Endothelial cell of umbilical vein (primary cell): Measurements from ENCODE around the gene UPB1.

Source experiments
- CTCF ChIP-seq, 2 donors: IDR thresholded peaks; 1 replicate in 1 of 2; 2 replicates in 1 of 2; pipeline ENCODE4 v1.5.1; 2011; ENCODE audit warnings: low read length in 2 of 2, mild to moderate bottlenecking in 2 of 2, moderate library complexity in 2 of 2, control low read depth in 1 of 2, inconsistent platforms in 1 of 2, low read depth in 1 of 2; ENCODE audit not compliant: insufficient read depth in 1 of 2; ENCODE audit errors: extremely low read depth in 1 of 2
- JUN ChIP-seq: IDR thresholded peaks from 2 replicates; pipeline ENCODE4 v1.6.1; 2011; ENCODE audit warnings: borderline replicate concordance, low read depth; ENCODE audit not compliant: insufficient read length, insufficient read depth
- POLR2AphosphoS5 ChIP-seq: IDR thresholded peaks from 2 replicates; pipeline ENCODE4 v1.6.1; 2012; ENCODE audit warnings: low read depth, mild to moderate bottlenecking, control low read depth, low read length, moderate library complexity; ENCODE audit not compliant: insufficient read depth

GRCh38 chr22:24504540-24504939 is 9.4 kb downstream of the UPB1 start:
- TF ChIP-seq JUN (no peak), CTCF (IDR thresholded peaks at IDR 0.05; ENCODE audit: extremely low read depth in 1 of 2, insufficient read depth in 1 of 2, low read depth in 1 of 2, low read length in 2 of 2) (no peak), POLR2AphosphoS5 (no peak)
